NCI-H187 (cell line): Measurements from ENCODE around the gene ESRRA.
A peak's percentile ranks its signal among the peaks of the same experiment; 100 is the strongest.

Source experiments
- DNase-seq, 2 experiments: peaks; one replicate each; lab custom pipeline; 2025; lab: John Stamatoyannopoulos, UW

The ESRRA gene

GRCh38 chr11:64333556-64333955 lies 28.2 kb downstream of the ESRRA start:
- DNase-seq = no peak

GRCh38 chr11:64334764-64335735 lies 29.7 kb downstream of the ESRRA start:
- peak in 1 of 2 experiments; percentile 19 for DNase-seq

- DNase-seq = no peak
Observed at GRCh38 chr11:64337538-64338249, 32.4 kb downstream of the ESRRA start.

DNA sequence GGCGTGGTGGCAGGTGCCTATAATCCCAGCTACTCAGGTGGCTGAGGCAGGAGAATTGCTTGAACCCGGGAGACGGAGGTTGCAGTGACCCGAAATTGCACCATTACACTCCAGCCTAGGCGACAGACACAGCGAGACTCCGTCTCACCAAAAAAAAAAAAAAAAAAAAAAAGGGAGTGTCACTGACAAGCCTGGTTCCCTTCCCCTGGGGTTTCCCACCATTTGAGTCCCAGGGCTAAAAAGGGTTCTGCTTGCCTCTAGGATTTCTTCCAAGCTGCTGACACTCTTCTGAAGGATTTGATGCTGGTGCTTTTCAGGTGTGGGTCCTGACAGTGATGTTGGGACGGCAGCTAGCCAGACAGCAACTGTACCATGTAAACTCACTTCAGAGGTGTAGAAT lies 33.4 kb downstream of the ESRRA start:
- DNase-seq = no peak

- no peak for DNase-seq
Observed at GRCh38 chr11:64339286-64339685, 34.0 kb downstream of the ESRRA start.

- DNase-seq = no peak
Observed at GRCh38 chr11:64339754-64340408, 34.6 kb downstream of the ESRRA start, which contains the start of gene CCDC88B. CCDC88B (plus strand) TSS chr11:64340204; CDS start chr11:64340267, 63 bp downstream.

GRCh38 chr11:64340671-64341335 lies 35.5 kb downstream of the ESRRA start:
- DNase-seq = no peak

- DNase-seq = no peak
Observed at GRCh38 chr11:64341429-64341828, 36.1 kb downstream of the ESRRA start.

DNA sequence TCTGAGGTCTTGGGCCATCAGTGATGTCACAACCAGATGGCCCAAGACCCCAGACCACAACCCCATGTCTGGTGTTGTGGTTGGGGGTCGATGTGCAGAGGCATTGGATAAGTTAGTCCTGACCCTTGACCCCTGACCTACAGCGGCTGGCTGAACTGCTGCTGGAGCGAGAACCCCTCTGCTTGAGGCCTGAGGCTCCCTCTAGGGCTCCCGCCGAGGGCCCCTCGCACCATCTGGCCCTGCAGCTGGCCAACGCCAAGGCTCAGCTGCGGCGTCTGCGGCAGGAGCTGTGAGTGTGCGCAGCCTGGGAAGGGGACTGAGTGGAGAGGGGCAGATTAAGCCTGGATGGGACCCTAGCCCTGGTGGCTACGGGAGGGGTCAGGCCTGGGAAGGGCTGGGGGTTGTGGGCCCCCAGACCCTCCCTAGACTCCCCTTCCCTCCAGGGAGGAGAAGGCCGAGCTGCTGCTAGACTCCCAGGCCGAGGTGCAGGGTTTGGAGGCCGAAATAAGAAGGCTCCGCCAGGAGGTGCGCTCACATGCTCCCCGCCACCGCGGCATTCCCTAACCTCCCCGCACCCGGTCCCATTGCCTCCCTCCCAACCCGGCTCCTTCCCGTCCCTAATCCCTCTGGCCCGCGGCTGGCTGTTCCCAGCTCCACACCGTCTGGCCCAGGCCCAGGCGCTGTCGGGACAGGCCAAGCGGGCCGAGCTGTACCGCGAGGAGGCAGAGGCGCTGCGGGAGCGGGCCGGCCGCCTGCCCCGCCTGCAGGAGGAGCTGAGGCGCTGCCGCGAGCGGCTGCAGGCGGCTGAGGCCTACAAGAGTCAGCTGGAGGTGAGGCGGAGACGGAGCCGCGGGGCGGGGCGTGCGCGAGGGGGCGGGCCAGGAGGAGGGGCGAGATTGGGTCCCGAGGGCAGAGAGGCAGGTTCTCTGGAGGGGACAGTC lies 36.8 kb downstream of the ESRRA start:
- DNase-seq = peak; percentile 75 to 84

- peak in 1 of 2 experiments; percentile 57 for DNase-seq
Observed at GRCh38 chr11:64342869-64343745, 37.8 kb downstream of the ESRRA start.

GRCh38 chr11:64343767-64344559 lies 38.6 kb downstream of the ESRRA start:
- DNase-seq = no peak

- DNase-seq = no peak
Observed at GRCh38 chr11:64344787-64345186, 39.5 kb downstream of the ESRRA start.

DNA sequence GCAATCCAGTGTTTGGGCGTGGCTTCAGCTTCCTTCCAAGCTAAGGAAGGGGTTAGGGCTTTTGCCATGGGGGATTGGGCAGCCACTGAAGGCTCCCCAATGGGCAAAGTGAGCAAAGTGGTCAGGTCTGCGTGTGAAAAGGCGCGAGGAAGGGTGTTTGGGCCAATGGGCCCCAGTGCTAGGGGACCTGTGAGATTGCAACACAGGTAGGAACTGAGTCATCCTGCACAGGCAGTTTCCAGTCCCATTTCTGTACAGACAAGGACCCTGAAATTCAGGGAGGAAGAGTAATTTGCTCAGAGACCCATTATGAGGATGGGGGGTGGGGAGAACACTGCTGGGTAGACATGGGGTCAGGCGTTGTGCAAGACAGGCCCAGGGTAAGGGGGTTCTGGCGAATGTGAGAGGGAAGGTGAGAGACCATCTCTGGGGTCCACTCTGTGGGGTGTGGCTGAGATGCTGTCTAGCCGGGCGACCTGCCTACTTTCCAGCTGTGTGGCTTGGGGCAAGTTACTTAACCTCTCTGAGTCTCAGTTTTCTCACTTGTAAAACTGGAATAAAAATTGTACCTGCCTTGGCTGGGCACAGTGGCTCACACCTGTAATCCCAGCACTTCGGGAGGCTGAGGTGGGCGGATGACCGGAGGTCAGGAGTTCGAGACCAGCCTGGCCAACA lies 42.0 kb downstream of the ESRRA start:
- no peak for DNase-seq

DNA sequence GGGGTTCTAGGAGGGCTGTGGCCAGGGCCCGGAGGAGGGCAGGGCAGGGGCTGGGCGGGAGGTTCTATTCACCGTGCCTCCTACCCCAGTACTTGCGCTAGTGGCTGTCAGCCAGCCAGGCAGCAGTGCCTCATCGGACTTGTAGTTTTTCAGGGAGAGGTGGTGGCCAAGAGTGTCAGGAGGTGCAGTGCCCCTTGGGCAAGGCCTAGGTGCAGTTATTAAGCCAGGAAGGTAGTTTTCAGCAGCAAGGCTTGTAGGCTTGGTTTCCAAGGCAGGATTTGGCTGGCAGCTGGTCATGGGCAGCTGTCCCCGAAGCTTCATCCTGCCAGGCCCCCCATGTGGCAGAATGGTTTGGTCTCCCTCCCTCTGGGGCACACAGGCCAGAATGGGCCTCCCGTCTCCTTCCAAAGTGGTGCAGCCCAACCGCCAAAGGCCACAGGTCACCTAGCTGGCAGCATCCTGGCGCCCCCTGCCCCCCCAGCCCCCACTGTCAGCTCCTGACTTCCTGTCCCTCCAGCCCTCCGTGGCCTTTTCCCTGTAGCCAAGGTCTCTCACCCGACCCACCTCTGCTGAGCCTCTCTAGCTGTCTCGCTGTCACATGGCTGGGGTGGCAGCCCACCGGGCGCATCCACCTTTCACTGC lies 43.2 kb downstream of the ESRRA start:
- DNase-seq = no peak

DNA sequence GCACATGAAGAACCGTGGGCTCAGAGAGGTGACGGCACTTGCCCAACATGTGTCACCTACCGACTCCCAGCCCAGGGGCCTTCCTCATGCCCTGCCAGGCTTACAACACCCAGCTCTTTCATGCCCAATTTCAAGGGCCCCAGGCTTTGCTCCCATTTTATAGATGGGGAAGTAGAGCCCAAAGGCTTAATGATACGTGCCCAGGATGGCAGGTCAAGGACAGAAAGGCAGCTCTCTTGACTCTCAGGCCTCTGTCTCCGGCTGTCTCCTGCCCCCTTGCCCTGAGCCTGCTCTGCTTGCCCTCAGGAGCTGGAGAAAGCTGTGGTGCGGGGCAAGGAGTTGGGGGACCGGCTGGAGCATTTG lies 43.7 kb downstream of the ESRRA start:
- no peak for DNase-seq

GRCh38 chr11:64349404-64349803 lies 44.1 kb downstream of the ESRRA start:
- DNase-seq = no peak

DNA sequence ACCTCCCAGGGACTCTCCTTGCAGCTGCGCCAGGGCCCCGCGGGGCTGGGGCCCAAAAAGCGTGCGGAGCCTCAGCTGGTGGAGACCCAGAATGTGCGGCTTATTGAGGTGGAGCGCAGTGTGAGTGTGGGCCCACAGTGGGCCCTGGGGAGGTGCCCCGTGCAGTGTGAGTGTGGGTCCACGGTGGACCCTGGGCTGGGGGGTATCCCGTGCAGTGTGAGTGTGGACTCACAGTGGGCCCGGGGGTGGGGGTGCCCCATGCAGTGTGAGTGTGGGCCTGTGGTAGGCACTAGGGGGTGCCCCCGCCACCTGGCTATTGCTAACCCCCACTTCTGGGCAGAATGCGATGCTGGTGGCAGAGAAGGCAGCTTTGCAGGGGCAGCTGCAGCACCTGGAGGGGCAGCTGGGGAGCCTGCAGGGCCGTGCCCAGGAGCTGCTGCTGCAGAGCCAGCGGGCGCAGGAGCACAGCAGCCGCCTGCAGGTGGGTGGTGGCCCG lies 45.9 kb downstream of the ESRRA start:
- no peak for DNase-seq
